Fibroblast of peridontal ligament (primary cell): Measurements from ENCODE around the gene SYT2.
A peak's percentile ranks its signal among the peaks of the same experiment; 100 is the strongest.
"Not testable (repeated sequence)": the region's sequence is repeated elsewhere in the genome, so short reads cannot be mapped to it uniquely, and the experiment has no call there.

ENCODE experiments used
- DNase-seq: peaks from one replicate; pipeline ENCODE4 v3.0.0-alpha.2; 2010; ENCODE audit errors: extremely low read depth

SYT2 gene

DNA sequence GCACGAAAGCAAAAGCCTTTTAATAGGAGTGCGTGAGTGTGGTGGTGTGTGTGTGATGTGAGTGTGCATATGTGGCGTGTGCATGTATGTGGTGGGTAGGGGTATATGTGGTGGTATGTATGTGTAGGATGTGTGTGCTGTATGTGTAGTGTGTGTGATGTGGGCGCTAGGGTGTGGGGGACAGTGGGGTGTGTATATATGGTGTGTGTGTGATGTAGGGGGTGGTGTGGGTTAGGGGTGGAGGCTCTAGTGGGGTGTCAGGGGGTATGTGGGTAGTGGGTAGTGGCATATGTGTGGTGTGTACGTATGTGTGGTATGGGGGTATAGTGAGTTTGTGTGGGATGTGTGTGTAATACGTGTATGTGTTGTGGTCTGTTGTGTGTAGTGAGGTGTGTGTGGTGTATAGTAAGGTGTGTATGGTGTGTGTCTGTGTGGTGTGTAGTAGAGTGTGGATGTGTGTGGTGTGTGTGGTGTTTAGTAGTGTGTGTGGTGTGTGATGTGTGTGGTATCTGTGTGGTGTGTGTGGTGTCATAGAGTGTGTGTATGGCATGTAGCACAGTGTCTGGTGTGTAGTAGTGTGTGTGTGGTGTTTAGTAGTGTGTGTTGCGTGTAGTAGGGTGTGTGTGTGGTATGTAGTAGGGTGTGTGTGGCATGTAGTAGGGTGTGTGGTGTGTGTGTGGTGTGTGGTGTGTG is 86.0 kb downstream of the SYT2 start:
- no peak for DNase-seq

DNA sequence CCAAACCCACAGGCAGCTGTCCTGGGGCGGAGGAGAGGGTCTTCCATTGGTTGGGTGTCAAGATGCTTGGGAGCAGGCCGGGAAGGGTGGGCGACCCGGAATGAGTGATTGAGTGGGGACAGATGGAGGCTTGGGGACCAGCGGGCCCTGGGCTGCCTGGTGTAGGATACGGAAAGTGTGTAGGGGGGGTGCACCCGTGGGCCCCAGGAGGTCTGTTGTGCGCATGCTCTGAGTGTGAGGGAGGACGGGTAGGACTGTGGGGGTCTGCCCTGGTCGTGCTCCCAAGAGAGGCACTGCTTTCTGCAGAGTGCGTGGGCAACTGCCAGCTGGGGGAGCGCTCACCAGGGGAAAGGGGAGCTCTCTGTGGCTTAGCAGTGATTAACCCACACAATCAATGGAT is 86.8 kb downstream of the SYT2 start:
- DNase-seq, result not testable (repeated sequence)

GRCh38 chr1:202623075-202623474 is 87.2 kb downstream of the SYT2 start:
- peak; percentile 35 for DNase-seq

GRCh38 chr1:202622388-202622787 is 87.9 kb downstream of the SYT2 start:
- DNase-seq, result no peak

DNA sequence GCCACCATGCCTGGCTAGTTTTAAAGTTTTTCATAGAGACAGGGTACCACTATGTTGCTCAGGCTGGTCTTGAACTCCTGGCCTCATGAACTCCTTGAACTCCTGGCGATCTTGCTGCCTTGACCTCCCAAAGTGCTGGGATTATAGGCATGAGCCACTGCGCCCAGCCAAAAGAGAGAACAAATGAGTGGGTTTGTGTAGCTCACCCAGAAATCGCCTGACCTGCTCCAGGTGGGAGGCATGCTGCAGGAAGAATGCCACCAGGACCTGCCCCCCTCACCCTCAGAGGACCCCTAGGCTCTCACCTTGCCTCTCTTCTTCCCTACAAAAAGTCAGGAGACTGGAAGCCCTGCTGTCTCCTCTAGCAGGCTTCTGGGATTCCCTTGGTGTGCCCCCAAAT is 88.8 kb downstream of the SYT2 start:
- DNase-seq, result no peak

- not testable (repeated sequence) for DNase-seq
These were observed 90.2 kb downstream of the SYT2 start for GRCh38 chr1:202620036-202620435.

GRCh38 chr1:202619505-202619904 is 90.7 kb downstream of the SYT2 start:
- no peak for DNase-seq

DNA sequence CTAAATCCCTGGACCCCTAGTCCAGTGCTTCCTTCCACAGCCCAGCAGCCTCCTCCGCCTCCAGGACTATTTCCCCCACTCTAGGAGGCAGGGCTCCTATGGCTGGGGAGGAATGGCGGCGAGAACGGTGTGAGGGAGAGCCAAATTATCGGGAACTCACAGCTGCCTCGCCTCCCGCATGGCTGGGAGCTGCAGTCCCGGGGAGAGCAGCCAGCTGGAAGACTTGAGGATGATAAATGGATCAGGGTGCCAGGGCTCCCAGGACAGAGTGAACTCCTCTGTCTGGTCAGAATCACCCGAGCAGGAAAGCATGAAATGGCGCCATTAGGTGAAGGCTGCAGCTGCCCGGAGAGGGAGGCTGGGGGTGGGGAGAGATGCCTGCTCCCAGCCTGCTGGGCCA is 91.2 kb downstream of the SYT2 start:
- not testable (repeated sequence) for DNase-seq

DNA sequence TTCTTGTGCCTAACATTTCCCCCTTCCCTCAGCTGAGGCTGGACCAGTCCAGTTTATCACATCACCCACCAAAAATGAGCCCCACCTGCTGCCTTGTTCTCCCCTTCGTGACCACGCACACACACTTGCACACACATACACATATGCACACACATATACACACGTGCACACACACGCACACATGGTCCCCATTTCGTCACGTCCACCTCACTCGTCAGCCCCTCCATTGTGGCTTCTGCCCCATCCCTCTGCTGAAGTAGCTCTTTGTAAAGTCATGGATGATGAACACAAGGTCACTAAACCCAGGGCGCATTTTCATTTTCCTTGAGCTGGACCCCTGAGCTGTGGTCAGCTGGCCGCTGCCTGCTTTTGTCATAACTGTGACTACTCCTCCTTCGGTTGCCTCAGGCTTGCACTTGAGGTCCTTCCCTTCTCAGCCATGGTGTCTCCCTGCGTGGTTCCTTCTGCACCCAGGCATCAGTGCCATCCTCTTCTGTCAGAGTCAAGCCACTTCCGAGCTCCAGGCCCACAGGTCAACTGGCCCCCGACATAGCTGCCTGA is 93.8 kb downstream of the SYT2 start:
- no peak for DNase-seq

DNA sequence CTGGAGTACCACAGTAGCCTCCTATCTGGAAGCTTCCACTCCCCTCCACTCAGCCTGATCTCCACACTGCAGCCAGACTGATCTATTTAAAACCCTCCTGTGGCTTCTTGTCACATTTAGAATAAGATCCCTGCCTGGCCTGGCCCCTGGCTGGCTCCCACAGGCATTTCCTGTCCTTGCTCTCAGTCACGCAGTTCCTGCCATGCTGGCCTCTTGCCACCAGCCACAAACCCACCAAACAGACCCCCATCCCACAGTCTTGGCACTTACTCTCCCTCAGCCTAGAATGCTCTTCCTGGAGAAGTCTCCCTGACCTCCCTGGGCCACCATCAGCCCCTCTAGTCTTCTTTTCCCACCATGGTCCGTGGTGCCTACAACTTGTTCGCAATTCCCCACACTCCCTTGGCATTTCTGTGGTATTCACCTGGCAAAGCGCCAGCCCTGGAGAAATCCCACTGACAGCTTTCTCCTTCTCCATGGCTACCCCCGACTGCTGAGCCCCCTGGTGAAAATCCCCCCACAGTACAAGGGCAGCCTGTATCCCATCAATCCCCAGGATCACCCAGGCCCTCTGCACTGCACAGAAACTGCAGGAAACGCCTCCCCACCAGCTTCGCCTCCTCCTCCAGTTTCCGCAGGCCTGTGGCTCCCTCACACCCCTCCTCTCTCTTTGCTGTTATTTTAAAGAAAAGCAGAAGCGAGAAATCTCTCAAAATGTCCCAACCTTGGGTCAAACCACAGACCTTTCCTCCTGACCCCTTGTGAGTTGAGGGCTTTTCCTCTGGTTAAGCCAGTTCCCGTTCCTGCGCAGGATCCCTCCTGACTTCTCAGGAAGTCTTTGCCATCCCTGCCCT is 94.5 kb downstream of the SYT2 start:
- DNase-seq, result peak; percentile 31

DNA sequence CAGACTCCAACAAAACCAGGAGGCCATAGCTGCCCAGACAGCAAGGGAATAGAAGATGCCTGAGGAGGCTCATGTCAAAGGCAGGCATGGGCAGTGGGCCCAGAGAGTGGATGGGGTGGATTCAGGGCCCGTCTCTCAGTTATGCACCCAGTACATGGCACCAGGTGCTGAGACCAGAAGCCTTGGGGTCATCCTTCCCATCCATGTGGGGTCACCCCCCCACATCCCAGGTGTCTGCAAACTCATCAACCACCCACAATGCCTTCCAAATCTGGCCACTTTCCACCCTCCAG is 95.1 kb downstream of the SYT2 start:
- DNase-seq, result not testable (repeated sequence)

- peak; percentile 27 for DNase-seq
These were observed 95.7 kb downstream of the SYT2 start for GRCh38 chr1:202614363-202615207.

DNA sequence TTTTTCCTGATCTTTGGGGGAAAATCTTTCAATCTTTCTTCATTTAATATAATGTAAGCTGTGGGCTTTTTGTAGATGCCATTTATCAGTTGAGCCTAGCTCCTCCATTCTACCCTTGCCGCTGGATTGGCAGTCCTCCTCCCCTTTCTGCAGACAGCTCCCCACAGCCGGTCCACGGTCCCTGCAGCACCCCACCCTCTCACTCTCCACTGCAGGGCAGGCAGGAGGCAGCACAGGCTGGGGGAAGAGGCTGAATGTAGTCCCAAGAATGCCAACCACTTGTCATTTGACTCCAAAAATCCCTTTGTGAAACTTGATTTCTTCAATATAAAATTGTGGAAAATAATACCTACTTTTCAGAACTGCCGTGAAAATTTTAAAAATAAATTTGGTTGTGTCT is 96.7 kb downstream of the SYT2 start:
- DNase-seq, result no peak

DNA sequence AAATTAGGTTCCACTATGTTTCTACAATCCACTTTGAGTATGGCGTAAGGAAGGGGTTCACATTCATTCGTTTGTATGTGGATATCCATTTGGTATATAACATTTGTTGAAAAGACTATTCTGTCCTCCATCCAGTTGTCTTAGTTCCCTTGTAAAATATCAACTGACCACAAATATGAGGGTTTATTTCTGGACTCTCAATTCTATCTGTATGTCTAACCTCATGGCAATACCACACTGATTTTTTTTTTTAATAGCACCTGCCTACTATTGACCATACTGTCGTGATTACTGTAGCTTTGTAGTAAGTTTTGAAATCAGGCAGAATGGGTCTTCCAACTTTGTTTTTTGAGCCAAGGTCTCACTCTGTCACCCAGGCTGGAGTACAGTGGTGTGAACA is 98.2 kb downstream of the SYT2 start:
- not testable (repeated sequence) for DNase-seq

DNA sequence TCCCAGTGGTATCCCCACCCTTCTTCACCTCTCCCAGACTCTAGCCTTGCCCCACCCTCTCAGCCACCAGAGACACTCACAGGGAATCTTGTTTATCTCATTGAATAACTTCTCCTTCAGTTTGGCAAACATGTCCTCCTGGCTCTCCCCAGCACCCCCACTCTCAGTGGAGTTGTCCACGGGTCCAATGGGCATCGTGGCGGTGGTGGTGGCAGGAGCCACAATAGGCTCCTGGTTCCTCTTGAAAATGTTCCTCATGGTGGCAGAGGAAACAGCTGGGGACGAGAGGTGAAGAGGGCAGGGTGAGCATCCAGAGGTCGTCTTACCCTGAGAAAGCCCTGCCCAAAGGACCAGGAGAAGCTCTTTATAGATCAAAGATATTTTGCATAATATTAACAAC is 104.7 kb downstream of the SYT2 start:
- no peak for DNase-seq

DNA sequence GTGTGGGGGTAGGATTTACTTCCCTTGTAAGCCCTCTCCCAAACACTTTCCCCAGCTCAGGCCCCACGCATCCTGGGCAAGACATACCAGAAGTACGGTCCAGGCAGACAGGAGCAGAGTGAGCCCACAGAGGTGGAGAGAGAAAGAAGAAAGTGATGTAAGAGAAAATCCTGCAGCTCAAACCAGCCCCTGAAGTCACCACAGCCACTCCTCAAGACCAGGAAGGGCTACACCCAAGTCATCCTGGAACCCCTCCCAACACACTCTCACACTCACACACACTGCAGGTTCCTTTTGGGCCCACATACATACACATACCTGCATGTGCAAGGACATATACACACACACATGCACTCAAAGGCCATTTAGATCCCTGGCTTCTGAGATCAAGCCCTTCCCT is 106.8 kb downstream of the SYT2 start:
- no peak for DNase-seq

- DNase-seq, result no peak
These were observed 109.7 kb downstream of the SYT2 start for GRCh38 chr1:202600432-202601041.

DNA sequence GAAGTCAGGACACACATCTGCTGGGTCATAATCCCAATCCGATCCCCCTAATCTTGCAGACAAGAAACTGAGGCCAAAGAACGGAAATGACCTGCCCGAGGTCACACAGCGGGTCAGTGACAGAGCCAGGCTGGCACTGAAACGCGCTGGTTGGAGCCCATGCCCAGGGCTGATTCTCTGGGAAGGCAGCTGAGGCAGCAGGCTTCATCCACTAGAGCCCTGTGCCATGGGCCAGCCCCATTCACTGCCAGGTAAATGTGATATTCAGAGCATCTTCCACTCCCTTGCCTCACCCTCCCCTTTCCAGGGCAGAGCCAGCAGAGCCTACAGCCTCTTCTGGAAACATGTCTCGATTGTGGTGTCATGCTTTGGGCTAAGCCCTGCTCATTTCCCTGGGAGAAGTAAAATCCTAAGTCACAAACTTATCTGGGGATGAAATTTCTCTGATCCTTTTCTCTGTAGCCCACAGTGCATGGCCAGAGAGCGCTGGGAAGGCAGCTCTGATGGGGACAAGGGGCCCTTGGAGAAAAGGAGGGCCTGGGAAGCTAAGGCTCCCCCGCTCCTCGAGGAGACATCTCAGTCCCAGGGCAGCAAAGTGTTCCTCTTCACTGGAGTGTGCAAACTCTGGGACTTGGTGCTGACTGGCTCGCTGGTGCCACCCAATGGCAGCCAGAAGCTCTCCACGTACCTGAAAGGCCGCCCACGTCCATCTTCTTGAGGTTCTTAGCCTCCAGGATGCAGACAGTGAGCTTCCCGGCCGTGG is 110.4 kb downstream of the SYT2 start:
- peak; percentile 80 for DNase-seq

- DNase-seq, result no peak
These were observed 113.0 kb downstream of the SYT2 start for GRCh38 chr1:202597090-202597761.

- no peak for DNase-seq
These were observed 113.6 kb downstream of the SYT2 start for GRCh38 chr1:202596638-202597037.
